ENCODE data around the gene TNS4.

The TNS4 gene

DNA sequence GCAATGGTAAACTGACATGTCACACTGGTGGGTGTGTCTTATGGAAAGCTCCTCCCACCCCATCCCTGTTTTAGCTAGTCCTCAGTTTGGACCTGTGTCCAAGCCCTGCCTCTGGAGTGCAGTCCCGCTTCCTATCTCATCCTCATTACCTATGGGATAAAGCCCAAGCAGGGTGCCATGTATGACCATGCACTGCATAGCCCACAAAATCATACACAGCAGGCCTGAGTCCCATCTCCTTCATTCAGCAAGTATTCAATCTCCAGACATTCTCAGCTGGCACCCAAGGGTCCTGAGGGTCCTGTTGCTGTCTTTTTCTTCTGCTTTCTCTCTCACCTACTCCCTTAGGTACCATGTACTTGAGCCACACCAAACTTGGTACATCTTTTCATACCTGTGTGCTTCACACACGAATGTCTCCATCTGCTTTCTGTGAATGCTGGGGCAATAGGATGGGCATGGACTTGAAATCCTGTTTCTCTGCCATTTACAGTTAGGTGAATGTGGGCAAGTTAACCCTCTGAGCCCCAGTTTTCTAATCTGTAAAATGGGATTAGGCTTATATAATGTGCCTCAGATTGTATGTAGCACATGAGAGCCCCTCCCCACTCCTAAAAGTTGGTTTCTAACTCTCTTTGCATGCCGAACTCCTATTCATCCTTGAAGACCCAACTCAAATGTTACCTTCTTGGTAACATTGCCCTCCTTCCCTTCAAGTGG, 28.5 kb downstream of the TNS4 start:
- no peak for TF ChIP-seq POLR2A (IDR thresholded peaks at IDR 0.05; ENCODE audit: low read depth, low read length)
- DNase-seq (ENCODE audit: insufficient read length, low spot score) (no peak), FAIRE-seq (no peak)

DNA sequence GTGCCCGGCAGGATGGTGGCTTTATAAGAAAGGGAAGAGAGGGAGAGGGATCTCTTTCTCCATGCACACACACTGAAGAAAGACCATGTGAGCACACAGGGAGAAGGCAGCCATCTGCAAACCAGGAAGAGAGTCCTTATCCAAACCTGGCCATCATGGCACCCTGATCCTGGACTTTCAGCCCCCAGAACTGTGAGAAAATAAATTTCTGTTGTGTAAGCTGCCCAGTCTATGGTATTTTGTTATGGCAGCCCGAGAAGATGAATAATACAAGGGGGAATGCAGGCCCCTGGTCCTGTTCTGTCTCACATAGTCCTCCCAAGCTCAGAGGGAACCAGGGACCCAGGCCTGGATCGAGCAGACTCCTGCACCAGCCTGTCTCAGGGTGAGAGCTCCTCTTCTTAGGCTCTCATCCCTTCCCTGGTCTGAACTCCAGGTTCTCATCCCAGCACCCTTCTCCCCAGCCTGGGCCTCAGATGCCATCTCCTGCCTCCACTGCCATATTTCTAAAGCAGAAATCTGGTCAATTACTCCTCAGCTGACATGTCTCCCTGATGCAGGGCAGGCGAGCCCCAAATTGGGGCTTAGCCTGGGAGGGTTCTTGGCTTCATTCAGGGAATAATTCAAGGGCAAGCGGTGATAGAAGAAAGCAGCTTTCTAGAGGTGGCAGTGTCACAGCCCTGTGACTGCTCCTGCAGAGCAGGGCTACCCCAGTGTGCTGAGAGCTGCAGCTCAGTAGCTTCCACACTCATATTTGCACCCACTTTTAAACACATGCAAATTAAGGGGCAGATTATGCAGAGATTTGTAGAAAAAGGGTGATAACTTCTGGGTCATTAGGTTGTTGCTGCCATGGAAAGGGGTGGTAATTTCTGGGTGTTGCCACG, 29.3 kb downstream of the TNS4 start:
- no peak for FAIRE-seq
- TF ChIP-seq POLR2A (IDR thresholded peaks at IDR 0.05; ENCODE audit: low read depth, low read length): no peak
- DNase-seq (ENCODE audit: insufficient read length, low spot score): no peak

DNA sequence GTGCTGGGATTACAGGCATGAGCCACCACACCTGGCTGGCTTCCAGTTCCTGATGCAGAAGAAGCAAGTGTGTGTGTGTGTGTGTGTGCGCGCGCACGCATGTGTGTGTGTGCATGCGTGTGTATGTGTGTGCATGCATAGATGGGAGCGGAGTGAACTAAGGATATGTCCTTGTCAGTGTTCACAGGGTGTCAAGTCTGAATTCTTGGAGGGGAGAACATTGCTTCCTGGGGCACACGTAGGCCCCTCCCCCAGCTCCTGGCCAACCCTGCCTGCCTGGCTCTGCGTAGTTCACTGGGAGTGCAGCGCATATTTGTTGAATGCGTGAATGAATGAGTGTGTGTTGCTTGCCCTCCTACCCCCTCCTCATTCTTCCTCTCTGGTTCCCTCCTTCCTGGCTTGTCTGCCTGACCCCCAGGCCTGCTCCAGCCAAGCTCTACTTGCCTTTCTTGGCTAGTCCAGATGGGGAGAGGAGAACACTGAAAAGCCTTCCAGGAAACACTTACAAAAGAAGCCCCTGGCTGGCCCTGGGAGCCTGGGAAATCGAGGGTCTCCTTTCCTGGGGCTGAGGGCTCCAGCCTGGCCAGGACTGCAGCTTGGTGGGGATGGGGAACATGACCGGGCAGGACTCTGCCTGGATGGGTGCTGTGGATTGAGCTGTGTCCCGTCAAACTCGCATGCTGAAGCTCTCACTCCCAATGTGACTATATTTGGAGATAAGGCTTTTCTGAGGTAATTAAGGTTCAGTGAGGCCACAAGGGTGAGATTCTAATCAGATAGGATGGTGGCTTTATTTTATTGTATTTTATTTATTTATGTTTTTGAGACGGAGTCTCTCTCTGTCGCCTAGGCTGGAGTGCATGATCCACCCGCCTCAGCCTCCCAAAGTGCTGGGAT, 30.2 kb downstream of the TNS4 start:
- TF ChIP-seq POLR2A (IDR thresholded peaks at IDR 0.05; ENCODE audit: low read depth, low read length): no peak
- no peak for DNase-seq (ENCODE audit: insufficient read length, low spot score)
- FAIRE-seq: no peak

DNA sequence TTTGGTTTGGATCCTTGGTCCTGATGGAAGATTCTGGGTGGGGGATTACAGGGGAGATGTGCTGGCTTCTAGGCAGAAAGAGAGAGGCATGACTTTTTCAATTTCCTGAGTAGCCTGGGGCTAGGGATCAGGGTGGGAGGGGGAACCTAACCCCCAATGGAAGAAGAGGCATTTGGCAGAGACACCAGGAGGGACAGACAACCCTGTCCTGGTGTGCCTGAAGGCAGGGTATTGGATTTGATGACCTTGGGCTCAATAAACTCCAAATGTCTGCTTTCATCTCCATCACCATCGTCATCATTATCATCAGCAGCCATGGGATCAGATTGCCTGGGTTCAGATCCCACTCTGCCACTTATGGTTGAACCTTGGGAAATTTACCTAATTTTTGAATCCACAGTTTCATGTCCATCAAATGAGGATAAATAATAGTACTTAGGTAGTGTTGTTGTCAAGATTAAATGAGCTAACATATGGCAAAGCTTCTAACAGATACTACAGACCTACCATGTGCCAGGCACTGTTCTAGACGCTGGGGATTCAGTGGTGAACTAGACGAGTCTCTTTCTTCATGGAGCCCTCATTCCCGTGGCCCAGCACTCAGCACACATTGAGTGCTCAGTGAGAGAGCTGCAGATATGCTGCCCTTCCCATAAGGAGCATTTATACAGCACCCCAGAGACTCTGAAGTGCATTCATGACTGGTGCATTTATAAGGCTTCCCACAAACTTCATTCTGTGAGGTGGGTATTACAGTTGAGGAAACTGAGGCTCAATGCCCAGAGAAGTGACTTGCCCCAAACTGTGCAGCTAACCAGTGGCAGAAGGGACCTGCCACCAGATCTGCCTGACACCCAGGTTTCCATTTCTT, 31.4 kb downstream of the TNS4 start:
- no peak for DNase-seq (ENCODE audit: insufficient read length, low spot score)
- no peak for TF ChIP-seq POLR2A (IDR thresholded peaks at IDR 0.05; ENCODE audit: low read depth, low read length)
- FAIRE-seq: no peak

DNA sequence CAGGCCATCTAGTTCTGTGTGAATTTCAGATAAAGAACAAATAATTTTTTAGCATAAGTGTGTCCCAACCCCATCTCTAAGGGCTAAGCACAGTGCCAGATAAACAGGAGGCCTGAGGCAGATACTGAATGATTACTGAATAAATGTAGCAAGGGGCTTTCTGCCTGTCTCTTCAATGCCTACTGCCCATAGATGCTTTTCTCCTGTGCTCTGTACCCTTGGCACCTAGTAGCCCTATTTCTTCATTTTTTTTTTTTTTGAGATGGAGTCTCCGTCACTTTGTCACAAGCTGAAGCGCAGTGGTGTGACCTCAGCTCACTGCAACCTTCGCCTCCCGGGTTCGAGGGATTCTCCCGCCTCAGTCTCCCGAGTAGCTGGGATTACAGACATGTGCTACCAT, 32.9 kb downstream of the TNS4 start:
- DNase-seq (ENCODE audit: insufficient read length, low spot score): no peak
- no peak for TF ChIP-seq POLR2A (IDR thresholded peaks at IDR 0.05; ENCODE audit: low read depth, low read length)

DNA sequence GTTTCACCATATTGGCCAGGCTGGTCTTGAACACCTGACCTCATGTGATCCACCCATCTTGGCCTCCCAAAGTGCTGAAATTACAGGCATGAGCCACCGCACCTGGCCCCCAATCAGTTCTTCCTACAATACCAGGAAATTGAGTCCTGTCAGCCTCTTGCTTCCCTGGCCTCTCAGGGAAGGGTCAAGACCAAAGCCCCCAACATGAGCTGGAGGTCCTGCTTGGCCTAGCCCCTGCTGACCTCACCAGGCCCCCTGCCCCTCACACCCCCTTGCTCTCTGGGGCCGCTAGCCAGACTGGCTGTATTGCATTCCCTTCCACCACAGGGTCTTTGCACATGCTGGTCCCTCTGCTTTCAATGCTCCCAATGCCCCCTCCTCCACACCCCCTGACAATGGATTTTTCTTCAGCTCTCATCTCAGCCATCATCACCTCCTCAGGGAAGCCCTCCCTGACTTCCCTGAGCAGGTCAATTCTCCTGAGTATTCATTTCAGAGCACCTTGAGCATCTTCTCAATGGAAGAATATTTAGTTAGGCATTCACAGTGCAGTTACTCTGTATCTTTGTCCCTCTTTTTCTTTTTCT, 34.0 kb downstream of the TNS4 start:
- DNase-seq (ENCODE audit: insufficient read length, low spot score) (no peak), FAIRE-seq (no peak)
- no peak for TF ChIP-seq POLR2A (IDR thresholded peaks at IDR 0.05; ENCODE audit: low read depth, low read length)

More for the DNA sequence above, 32.9 kb downstream of the TNS4 start:
- FAIRE-seq: no peak

DNA sequence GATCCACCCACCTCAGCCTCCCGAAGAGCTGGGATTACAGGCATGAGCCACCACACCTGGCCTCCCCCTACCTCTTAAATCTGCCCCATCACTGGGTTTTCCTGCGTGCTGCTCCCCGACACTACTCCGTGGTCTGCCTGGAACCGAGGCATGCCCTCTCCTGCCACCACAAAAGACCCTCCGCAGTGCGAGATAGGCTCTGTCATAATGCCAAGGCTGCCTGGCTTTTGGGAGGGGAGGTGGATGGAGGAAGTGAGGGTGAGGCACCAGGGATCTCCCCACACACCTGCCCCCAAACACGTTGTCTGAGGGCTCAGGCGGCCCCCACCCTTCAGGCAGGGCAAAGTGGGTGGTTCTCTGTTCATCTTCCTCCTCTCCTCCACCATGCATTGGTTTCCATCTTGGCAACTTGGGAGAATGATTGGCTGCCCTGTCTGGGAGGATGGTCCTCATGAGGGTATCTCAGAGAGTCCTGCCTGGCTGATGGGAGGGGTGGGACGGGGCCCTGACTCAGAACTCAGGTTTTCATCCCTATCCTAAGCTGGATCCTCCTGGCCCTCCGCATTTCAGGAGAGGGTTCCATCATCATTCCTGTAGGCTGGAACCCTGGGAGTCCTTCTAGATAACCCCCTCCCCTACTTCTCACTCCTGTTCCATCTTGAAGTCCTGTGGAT, 35.0 kb downstream of the TNS4 start:
- no peak for TF ChIP-seq POLR2A (IDR thresholded peaks at IDR 0.05; ENCODE audit: low read depth, low read length)
- DNase-seq (ENCODE audit: insufficient read length, low spot score) (no peak), FAIRE-seq (no peak)

DNA sequence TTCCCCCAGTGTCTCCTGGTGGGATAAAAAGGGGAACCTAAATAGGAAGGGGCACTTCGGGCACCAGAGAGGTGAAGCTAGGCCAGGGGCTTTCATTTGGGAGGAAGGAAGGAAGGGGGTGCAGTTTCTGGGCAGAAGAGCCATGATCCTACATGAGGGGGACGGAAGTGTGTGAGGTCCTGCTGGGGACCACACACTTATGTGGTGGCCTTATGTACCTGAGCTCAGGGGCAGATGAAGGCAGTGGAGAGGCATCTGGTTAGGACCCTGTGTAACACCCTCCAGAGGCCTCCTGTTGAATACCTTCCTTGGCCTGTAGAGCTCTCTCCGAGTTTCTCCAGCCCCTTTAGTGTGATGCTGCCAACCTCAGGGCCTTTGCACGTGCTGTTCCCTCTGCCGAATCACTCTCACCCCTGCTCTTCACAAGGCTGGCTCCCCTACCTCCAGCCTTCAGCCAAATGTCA, 37.0 kb downstream of the TNS4 start:
- TF ChIP-seq POLR2A (IDR thresholded peaks at IDR 0.05; ENCODE audit: low read depth, low read length): no peak

DNA sequence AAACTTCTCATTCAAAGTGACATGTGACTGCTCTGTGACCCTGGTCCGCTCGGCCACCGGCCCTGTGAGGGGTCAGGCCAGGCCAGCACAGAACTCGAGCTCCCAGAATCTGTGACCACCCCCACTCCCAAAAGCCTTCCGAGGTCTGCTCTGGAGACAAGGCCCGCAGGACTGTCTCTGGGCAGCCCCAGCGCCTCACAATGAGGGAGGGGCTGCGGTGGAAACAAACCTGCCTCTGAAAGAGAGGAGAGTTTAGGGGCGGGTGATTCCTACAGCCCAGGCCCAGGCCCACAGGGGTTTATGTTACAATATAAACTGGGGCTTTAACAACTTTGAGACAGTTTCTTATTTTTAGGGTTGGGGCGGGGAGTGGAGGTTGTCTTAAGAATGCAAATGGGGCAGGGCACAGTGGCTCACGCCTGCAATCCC, 38.3 kb downstream of the TNS4 start:
- DNase-seq (ENCODE audit: insufficient read length, low spot score) (no peak), FAIRE-seq (no peak)
- TF ChIP-seq POLR2A (IDR thresholded peaks at IDR 0.05; ENCODE audit: low read depth, low read length): no peak

More for the DNA sequence above, 37.0 kb downstream of the TNS4 start:
- DNase-seq (ENCODE audit: insufficient read length, low spot score) (no peak), FAIRE-seq (no peak)

DNA sequence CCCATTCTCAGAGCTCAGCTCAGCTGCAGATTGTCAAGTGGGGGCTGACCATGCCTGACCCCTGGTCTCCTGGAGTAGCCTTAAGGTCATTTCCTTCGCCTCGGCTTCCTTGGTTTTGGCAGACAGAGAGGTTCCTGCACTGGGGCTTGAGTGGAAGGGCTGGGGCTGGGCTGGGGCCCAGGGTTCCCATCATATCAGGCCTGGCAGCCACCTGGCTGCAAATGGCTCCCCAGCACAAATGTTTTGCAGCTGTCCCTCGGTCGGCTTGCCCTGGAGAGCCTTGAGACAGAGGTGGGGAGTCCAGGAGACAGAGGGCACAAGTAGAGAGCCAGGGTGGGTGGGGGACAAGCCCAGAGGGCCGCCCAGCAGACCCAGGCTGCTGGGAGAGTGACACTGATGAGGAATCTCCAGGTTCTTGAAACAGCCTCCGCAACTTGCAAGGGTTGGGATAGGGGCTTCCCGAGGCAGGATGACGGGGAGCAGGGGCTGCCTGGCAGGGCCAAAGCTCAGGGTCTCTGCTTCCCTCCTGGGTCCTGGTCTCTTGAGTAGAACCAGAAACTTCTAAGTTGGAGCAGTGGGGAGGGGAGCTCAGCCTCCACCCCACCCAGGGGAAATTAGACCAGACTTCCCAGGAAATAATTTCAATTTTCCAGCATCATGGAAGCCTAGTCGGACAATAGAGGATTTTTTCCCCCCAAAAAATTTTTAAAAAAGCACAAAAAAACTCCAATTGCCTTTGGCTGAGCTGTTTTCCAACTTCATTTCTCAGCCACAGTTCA, 38.9 kb downstream of the TNS4 start:
- TF ChIP-seq POLR2A (IDR thresholded peaks at IDR 0.05; ENCODE audit: low read depth, low read length): no peak
- DNase-seq (ENCODE audit: insufficient read length, low spot score) (no peak), FAIRE-seq (no peak)

DNA sequence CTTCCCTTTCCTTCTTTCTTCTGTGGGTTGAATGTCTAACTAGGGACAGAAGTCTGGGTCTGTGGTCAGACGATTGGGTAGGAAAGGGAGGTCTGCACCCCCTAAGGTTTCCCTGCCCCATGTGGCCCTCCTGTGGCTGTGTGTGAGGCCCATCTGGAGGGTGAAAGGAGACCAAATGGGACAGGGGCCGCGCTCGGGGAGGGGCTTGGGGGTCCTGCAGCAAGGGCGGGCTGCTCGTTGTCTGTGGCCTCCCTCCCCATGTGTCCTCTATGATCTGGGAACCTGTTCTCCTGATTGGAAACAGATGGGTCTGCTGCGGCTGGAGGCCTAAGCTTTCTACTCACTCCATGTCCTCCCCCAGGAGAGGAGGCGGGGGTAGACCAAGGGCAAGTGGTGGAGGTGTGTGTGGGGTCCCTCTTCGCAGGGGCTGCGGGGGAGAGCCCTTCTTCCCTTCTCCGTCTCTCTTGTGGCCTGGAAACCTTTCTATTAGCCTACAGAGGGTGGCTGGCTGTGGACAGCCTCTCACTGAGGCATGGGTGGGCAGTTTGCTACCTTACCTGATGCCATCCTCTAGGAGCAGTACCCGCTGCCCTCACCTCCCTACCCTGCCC, 39.6 kb downstream of the TNS4 start:
- no peak for DNase-seq (ENCODE audit: insufficient read length, low spot score)
- no peak for TF ChIP-seq POLR2A (IDR thresholded peaks at IDR 0.05; ENCODE audit: low read depth, low read length)
- no peak for FAIRE-seq
